Keratinocyte (primary cell): ENCODE measurements around the gene TLE6. TPM values are rescaled to one million over a fixed set of nuclear protein-coding genes. Genes with fewer than 3 reads are reported as not detected.

Source experiments
- DNase-seq: peaks from one replicate; pipeline ENCODE4 v3.0.0-alpha.2; 2011; ENCODE audit warnings: low read depth, missing footprints, low spot score
- FAIRE-seq: peaks from 2 replicates; lab custom pipeline; 2011; peaks lifted over from hg19 to GRCh38; lab: Jason Lieb, UNC
- H2AFZ ChIP-seq: 2 replicates; pipeline ENCODE4 v1.6.0; 2012; ENCODE audit warnings: low read length, control low read depth, inconsistent platforms; ENCODE audit not compliant: control insufficient read depth
- H3K27ac ChIP-seq: 2 replicates; pipeline ENCODE4 v1.5.1; 2011; ENCODE audit warnings: low read length; ENCODE audit not compliant: control insufficient read depth, insufficient read depth
- H3K27me3 ChIP-seq: 3 replicates; pipeline ENCODE4 v1.6.0; 2011; ENCODE audit warnings: low read length; ENCODE audit not compliant: control insufficient read depth, insufficient read depth; ENCODE audit errors: extremely low read depth
- H3K36me3 ChIP-seq, 2 experiments: 2 replicates in 1 of 2; 3 replicates in 1 of 2; pipeline ENCODE4 v1.5.1; 2011; ENCODE audit warnings: low read length in 2 of 2, mild to moderate bottlenecking in 1 of 2; ENCODE audit not compliant: control insufficient read depth in 2 of 2, insufficient read depth in 2 of 2; ENCODE audit errors: extremely low read depth in 1 of 2
- H3K4me1 ChIP-seq: 3 replicates; pipeline ENCODE4 v1.5.1; 2011; ENCODE audit warnings: low read length; ENCODE audit not compliant: control insufficient read depth, insufficient read depth; ENCODE audit errors: extremely low read depth
- H3K4me2 ChIP-seq: 3 replicates; pipeline ENCODE4 v1.6.0; 2011; ENCODE audit warnings: low read depth, low read length; ENCODE audit not compliant: control insufficient read depth, insufficient read depth; ENCODE audit errors: extremely low read depth
- H3K4me3 ChIP-seq, 3 experiments: fragments of 200-600 bp in 1 of 3; sonication (generic) in 1 of 3; 2 replicates in 2 of 3; 3 replicates in 1 of 3; pipeline ENCODE4 v1.5.1; 2011 to 2016; ENCODE audit warnings: low read length in 3 of 3, mild to moderate bottlenecking in 3 of 3, control low read depth in 2 of 3, inconsistent platforms in 1 of 3, low read depth in 1 of 3, mixed read lengths in 1 of 3, mixed run types in 1 of 3, moderate library complexity in 1 of 3; ENCODE audit not compliant: control insufficient read depth in 2 of 3, insufficient read depth in 2 of 3; ENCODE audit errors: extremely low read depth in 1 of 3
- H3K79me2 ChIP-seq: 2 replicates; pipeline ENCODE4 v1.6.0; 2012; ENCODE audit warnings: low read length; ENCODE audit not compliant: control insufficient read depth, insufficient read depth
- H3K9ac ChIP-seq: 3 replicates; pipeline ENCODE4 v1.6.0; 2011; ENCODE audit warnings: low read length; ENCODE audit not compliant: control insufficient read depth, insufficient read depth; ENCODE audit errors: extremely low read depth
- H3K9me1 ChIP-seq: 3 replicates; pipeline ENCODE4 v1.6.0; 2011; ENCODE audit warnings: low read length; ENCODE audit not compliant: control insufficient read depth, insufficient read depth; ENCODE audit errors: extremely low read depth
- H3K9me3 ChIP-seq: 2 replicates; pipeline ENCODE4 v1.5.1; 2012; ENCODE audit warnings: low read depth, low read length; ENCODE audit not compliant: control insufficient read depth
- H4K20me1 ChIP-seq: 3 replicates; pipeline ENCODE4 v1.6.0; 2011; ENCODE audit warnings: low read length; ENCODE audit not compliant: control insufficient read depth, insufficient read depth; ENCODE audit errors: extremely low read depth
- EZH2 ChIP-seq: IDR thresholded peaks from one replicate; pipeline ENCODE4 v1.6.1; 2012; ENCODE audit warnings: inconsistent platforms, mild to moderate bottlenecking, low read length, moderate library complexity
- dilution Hi-C: fragments of 300-500 bp; cut with MboI; formaldehyde crosslinking; loops from one replicate; pipeline ENCODE4 v1.7.0; 2020; ENCODE audit warnings: low sequenced_read_pairs; ENCODE audit not compliant: extremely low pct_ligation_motif_present
- polyA plus RNA-seq, 5 experiments: library from polyadenylated mRNA; depleted of rRNA in 3 of 5; stranded (reverse) in 3 of 5; stranded (forward) in 1 of 5; unstranded in 1 of 5; fragments of >200 nt; gene quantifications; 1 replicate in 1 of 5; 2 replicates in 3 of 5; 3 replicates in 1 of 5; pipeline versions ENCODE4 v1.2.1 to v1.2.3, GENCODE V29; 2011 to 2012; ENCODE audit warnings: missing spikeins in 2 of 5, low read depth in 1 of 5, low replicate concordance in 1 of 5
- TF ChIP-seq, protein P1 (sequence below), 3 experiments: IDR thresholded peaks in 1 of 3; conservative IDR thresholded peaks in 1 of 3; optimal IDR thresholded peaks in 1 of 3; 2 replicates in 2 of 3; 3 replicates in 1 of 3; pipeline versions ENCODE3 to v1.5.1; 2011; ENCODE audit warnings: low read length in 3 of 3, mild to moderate bottlenecking in 3 of 3, moderate library complexity in 2 of 3, control low read depth in 1 of 3, inconsistent platforms in 1 of 3; ENCODE audit not compliant: insufficient read depth in 2 of 3; ENCODE audit errors: extremely low read depth in 1 of 3

Gene TLE6
- polyA plus RNA-seq, 1 donor (not counting 4 experiments of a cell fraction or from before 2014, with no cell fraction given): 1.2 TPM

DNA sequence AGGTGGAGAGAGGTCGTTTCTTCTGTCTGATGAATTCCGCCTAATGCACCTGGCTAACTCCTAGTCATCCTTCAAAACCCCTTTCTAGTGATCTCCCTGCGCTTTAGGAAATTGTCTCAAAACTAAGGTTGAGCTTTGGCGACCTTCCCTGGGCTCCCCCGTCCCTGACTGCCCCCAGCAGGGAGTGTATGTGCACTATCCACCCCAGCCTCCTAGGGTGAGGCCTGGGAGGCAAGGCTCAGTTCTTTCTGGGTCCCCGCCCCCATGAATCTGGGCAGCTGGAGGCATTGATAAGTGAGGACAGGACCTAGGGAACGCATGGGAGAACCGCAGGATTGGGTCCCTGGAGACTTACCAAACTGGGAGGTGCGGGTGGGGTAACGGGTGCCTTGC lies 378 bp downstream of the TLE6 start:
- H3K9me3 ChIP-seq: no peaks in the 10 kb centered on the region
- peaks cover 9% of the 10 kb centered on the region for H3K27me3 ChIP-seq
- DNase-seq (no peak), FAIRE-seq (no peak)
- peak overlapping the region in 2 of 3 experiments; percentile 1 to 14 for H3K4me3 ChIP-seq
- no peak overlapping the region for H3K27ac ChIP-seq
- H3K9ac ChIP-seq: no peak overlapping the region
- H2AFZ ChIP-seq: peak overlapping the region; percentile 53
- peak overlapping the region; percentile 48 for H3K4me2 ChIP-seq
- H4K20me1 ChIP-seq: no peaks in the 10 kb centered on the region
- peaks cover 11% of the 10 kb centered on the region for H3K4me1 ChIP-seq
- no peaks in the 10 kb centered on the region for H3K79me2 ChIP-seq
- dilution Hi-C loops: no loop called here
- H3K9me1 ChIP-seq: no peaks in the 10 kb centered on the region
- no peak for TF ChIP-seq EZH2
- TF ChIP-seq, protein P1, sequence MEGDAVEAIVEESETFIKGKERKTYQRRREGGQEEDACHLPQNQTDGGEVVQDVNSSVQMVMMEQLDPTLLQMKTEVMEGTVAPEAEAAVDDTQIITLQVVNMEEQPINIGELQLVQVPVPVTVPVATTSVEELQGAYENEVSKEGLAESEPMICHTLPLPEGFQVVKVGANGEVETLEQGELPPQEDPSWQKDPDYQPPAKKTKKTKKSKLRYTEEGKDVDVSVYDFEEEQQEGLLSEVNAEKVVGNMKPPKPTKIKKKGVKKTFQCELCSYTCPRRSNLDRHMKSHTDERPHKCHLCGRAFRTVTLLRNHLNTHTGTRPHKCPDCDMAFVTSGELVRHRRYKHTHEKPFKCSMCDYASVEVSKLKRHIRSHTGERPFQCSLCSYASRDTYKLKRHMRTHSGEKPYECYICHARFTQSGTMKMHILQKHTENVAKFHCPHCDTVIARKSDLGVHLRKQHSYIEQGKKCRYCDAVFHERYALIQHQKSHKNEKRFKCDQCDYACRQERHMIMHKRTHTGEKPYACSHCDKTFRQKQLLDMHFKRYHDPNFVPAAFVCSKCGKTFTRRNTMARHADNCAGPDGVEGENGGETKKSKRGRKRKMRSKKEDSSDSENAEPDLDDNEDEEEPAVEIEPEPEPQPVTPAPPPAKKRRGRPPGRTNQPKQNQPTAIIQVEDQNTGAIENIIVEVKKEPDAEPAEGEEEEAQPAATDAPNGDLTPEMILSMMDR (optimal IDR thresholded peaks at IDR 0.05 in 1 of 3, IDR thresholded peaks at IDR 0.05 in 1 of 3, conservative IDR thresholded peaks at IDR 0.05 in 1 of 3; ENCODE audit: extremely low read depth in 1 of 3, insufficient read depth in 2 of 3, low read length in 3 of 3): no peak
- no peaks in the 10 kb centered on the region for H3K36me3 ChIP-seq

DNA sequence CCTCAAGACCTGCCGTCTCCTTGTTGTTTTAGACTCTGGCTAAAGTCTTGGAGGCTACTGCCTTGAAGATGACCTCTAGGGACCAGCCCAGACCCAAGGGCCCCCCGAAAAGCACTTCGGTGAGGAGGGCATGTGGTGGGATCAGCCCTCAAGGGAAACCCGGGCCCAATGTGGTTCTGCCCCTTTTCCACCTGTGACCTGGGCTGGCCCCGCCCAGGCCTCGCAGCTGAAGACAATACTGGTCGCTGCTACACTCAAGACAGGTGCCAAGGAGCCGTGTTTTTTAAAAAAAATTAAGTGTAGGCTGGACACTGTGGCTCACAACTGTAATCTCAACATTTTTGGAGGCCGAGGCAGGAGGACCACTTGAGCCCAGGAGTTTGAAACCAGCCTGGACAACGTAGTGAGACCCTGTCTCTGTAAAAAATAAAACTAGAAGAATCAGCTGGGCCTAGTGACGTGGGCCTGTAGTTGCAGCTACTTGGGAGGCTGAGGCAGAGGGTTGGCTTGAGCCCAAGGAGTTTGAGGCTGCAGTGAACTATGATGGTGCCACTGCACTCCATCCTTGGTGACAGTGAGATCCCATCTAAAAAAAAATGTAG lies 903 bp downstream of the TLE6 start:
- no peak overlapping the region for H3K9ac ChIP-seq
- dilution Hi-C loops: no loop called here
- FAIRE-seq (no peak), DNase-seq (no peak)
- H3K36me3 ChIP-seq: no peaks in the 10 kb centered on the region
- TF ChIP-seq EZH2: no peak
- TF ChIP-seq, protein P1 (optimal IDR thresholded peaks at IDR 0.05 in 1 of 3, IDR thresholded peaks at IDR 0.05 in 1 of 3, conservative IDR thresholded peaks at IDR 0.05 in 1 of 3; ENCODE audit: extremely low read depth in 1 of 3, insufficient read depth in 2 of 3, low read length in 3 of 3): no peak
- H3K79me2 ChIP-seq: no peaks in the 10 kb centered on the region
- no peak overlapping the region for H3K27ac ChIP-seq
- no peak overlapping the region for H3K4me2 ChIP-seq
- H3K4me1 ChIP-seq: peaks cover 15% of the 10 kb centered on the region
- H2AFZ ChIP-seq: no peak overlapping the region
- H3K9me1 ChIP-seq: no peaks in the 10 kb centered on the region
- H4K20me1 ChIP-seq: no peaks in the 10 kb centered on the region
- peaks cover 9% of the 10 kb centered on the region for H3K27me3 ChIP-seq
- H3K9me3 ChIP-seq: no peaks in the 10 kb centered on the region
- H3K4me3 ChIP-seq: no peak overlapping the region
